Measurements from ENCODE around the gene SERPINB8. TPM values are rescaled to one million over a fixed set of nuclear protein-coding genes. Genes with fewer than 3 reads are reported as not detected.

Gene SERPINB8
- polyA plus RNA-seq, 12 donors, result 1.4 to 10.4 (median 1.7) TPM; not detected in 2

DNA sequence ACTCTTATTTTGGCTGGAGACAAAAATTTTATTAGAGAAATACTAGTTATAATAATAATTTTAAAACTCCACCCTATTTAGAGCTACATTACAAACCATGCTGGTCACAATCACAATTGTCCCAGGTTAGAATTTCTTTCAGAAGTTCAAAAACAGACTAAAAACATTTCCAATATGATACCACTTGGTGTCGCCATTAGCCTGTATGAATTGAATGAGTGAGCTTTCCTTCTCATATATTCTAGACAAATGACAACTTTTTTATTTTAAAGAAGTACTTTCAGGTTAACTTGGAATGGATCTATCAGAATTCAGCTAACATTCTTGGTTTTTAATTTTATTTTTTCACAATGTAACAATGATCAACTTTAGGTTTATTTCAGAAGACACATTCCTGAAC lies 48.0 kb downstream of the SERPINB8 start:
- peak; percentile 36 for DNase-seq

DNA sequence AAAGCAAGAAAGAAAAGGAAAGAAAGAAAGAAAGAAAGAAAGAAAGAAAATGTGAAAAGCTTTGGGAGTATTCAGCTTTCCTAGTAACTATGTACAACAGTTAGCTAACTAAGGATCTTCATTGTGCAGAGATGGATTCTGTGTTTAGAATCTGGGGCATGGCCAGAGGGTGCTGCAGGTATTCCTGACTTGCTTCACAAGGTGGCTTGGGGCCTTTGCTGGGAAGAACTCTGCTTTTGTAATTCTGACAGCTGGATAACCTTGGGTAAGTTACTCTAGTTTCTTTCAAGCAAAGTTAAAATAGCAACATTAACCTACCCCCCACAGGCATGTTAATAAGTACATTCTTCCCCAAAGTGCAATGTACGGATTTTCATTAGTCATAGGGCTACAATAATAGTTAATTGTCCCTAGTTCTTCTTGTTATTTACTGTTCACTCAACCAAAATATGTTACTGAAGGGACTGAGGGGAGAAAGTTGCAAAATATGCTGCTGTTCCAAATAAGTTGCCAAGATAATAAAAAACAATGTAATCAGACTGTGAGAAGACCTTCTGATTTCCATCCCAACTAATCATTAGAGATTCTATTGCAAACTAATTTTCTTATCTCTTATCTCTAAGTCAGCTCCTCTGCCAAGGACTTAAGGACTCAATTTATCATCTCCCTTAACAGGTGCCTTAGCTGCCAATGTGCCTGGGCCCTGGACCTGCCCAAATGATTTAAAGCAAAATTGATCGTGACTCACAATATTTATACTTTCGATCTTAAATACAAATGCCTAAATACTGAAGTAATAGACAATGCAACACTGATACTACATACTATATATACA lies 50.3 kb downstream of the SERPINB8 start:
- DNase-seq, result no peak

DNA sequence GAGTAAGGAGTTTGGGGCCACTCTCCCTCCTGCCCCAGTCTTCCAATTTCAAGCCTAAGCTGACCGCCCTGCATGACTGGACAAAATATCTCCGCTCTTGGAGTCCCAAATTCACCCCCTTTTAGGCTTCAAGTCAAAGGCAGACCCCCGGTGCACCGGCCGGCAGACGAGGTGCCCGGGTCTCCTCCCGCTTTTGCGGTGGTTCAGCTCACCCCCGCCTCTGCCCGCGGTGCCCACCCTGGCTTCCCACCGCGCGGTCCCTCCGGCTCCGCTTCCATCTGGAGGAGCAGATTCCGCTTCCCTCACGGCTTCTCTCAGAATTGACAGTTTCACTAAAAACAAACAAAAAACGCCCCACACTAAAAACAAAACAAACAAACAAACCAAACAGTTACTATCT lies 56.5 kb downstream of the SERPINB8 start:
- DNase-seq, result no peak

DNA sequence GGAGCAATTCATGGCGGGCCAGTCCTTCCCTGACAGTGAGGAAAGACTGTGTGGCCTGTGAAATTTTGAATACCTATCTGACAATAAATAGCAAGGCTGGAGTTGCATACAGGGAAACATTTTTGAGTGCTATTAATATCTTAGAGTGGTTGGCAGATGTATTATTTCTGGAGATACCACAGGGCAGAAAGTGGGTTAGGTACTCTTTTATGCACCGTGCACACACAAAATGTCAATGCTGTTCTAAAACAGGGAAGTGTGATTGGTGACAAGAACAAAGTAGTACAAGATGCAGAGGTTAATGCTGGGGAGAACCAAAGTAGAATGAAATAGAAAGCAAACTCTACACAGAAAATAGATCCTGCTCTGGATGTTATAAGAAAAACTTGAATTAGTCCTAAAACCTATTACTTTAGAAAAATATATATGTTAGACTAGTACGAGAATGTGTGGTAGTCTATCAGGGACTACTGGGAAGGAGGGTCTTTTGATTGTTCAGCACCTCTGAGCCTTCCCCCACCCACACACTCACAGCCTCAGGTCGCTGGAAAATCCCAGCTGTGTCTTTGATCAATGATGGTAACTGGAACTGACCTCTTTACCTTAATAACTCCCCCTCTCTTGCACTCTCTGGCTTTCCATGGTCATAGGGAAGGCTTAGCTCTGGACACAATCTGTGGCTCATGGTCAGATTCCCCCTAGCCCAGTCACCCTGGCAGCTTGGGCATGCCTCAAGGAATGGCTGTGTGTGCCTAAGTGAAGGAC lies 58.2 kb downstream of the SERPINB8 start:
- DNase-seq, result no peak

DNA sequence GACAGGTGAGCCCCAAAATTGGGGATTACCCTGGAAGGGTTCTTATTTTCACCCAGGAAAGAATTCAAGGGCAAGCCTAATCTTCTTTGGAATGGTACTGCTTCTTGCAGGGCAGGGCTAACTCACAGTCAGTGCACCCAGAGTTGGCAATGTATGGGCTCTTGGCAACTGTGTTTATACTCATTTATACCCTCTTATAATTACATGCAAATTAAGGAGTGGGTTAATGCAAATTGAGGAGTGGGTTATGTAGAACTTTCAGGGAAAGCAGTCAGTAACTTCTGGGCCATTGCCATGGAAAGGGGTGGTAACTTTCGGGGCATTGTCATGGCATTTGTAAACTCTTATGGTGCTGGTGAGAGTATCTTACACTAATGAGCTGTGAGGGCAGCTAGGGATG lies 59.2 kb downstream of the SERPINB8 start:
- no peak for DNase-seq

DNA sequence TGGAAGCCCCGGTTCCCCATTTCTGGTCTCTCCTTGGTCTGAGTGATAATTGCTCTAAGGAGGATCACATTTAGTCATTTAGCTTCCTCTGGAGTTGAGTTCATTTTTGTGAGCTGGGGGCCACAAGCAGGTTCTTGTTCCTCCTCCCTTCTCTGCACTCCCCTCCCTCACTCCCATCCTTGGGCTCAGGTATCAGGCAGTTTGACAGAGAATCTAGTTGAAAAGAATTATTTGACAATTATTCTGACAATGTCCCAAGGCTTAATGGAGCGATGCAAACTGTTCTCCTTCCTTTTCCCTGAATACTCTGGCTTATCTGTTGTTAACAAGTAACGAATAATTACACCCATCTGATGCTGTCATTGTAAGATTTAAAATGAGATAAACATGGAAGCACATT lies 61.5 kb downstream of the SERPINB8 start:
- DNase-seq, result no peak

DNA sequence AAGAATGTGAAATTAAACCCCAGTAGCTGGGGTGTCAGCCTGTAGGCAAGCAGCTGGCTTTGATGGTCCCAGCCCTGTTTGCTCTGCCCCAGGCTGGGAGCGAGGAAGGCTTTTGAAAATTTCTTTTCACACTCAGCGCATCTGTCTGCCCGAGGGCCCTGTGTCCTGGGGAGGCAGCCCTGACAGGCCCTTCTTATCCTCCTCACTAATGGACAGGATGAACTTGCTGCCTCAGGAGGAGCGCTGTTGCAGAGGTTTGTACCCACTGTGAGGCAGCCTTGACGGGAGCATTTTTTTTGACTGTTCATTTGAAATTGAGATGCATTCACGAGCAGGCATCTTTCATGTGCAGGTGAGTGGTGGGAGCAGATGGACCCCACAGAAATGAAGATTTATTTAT lies 62.4 kb downstream of the SERPINB8 start:
- DNase-seq, result no peak

DNA sequence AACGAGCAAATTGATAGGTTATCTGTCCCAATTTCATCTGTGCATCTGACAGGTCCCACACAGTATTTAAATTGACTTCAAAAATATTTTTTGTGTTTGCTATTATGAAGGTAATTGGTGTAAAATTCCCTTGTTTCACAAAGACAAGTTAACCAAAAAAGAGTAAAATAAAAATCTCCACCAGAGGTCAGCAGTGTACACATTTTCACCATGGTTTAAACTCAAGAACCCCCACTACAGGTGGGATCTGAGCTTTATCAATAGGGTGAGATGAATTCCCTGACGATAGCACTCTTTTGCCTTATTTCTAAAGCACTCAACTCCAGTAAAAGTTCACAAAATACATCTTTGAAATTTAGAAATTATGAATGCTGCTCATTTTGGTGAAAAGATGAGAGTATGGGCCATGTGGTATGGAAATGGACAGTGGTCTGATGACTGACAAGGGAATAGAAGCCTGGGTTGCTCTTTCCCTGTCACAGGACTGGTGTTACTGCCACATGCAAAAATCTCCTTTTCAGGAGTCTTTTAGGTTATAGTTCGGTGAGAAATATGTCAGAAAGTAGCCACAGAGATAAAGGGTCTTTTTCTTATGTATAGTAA lies 68.0 kb downstream of the SERPINB8 start:
- DNase-seq, result peak; percentile 20

Other genes with a start within 250 kb of the SERPINB8 start
- gene SERPINB7, start 194.7 kb upstream of the SERPINB8 start, polyA plus RNA-seq (ENCODE audit: insufficient read length in 12 of 12), result 10 to 100 TPM in 3 of 12 donors, under 1 TPM in 2, not detected in 7; 0.20 to 48.1 (median 14.2) TPM
- 100 to 1,000 TPM in 1 of 12 donors, 10 to 100 TPM in 2, 1 to 10 TPM in 1, under 1 TPM in 5, not detected in 3; 0.11 to 146 (median 0.33) TPM for gene SERPINB2, start 82.4 kb upstream of the SERPINB8 start, polyA plus RNA-seq (ENCODE audit: insufficient read length in 12 of 12)
- gene SERPINB10, start 62.1 kb upstream of the SERPINB8 start, polyA plus RNA-seq (ENCODE audit: insufficient read length in 12 of 12), result 1 to 10 TPM in 2 of 12 donors, under 1 TPM in 4, not detected in 6; 0.09 to 5.2 (median 0.58) TPM
- gene HMSD, start 20.8 kb upstream of the SERPINB8 start, polyA plus RNA-seq (ENCODE audit: insufficient read length in 12 of 12), result 1 to 10 TPM in 2 of 12 donors, under 1 TPM in 2, not detected in 8; 0.31 to 3.4 (median 0.90) TPM
- gene LINC00305, start 179.0 kb downstream of the SERPINB8 start, polyA plus RNA-seq (ENCODE audit: insufficient read length in 12 of 12), result not detected